GM19023 (cell line): ENCODE results near the gene TOPORS.
"Not testable (repeated sequence)": the region's sequence is repeated elsewhere in the genome, so short reads cannot be mapped to it uniquely, and the experiment has no call there.

ENCODE experiments used
- ATAC-seq: cut with Tn5 transposase; IDR thresholded peaks from one replicate; pipeline ENCODE4 v1.9.1; 2021; ENCODE audit warnings: mild to moderate bottlenecking, moderate library complexity; ENCODE audit not compliant: unreplicated experiment

TOPORS gene

GRCh38 chr9:32552172-32552872, at the start of gene TOPORS, which contains the start of gene SMIM27:
Gene TOPORS, minus strand, starts transcription at chr9:32552586. Its CDS starts 150 bp downstream, at chr9:32552436.
Gene SMIM27, plus strand, starts transcription at chr9:32552327. Its CDS starts 108 bp downstream, at chr9:32552435.
- peak; percentile 69 for ATAC-seq

GRCh38 chr9:32599021-32599420, 46.6 kb upstream of the TOPORS start:
- ATAC-seq: not testable (repeated sequence)

GRCh38 chr9:32596936-32597335, 44.5 kb upstream of the TOPORS start:
- ATAC-seq: no peak

- no peak for ATAC-seq
These were observed 43.9 kb upstream of the TOPORS start for GRCh38 chr9:32596096-32596865.

GRCh38 chr9:32590898-32591297, 38.5 kb upstream of the TOPORS start:
- ATAC-seq: no peak

GRCh38 chr9:32590476-32590875, 38.1 kb upstream of the TOPORS start:
- ATAC-seq: no peak

GRCh38 chr9:32589083-32589723, 36.8 kb upstream of the TOPORS start:
- no peak for ATAC-seq

GRCh38 chr9:32587901-32588300, 35.5 kb upstream of the TOPORS start:
- ATAC-seq: no peak

GRCh38 chr9:32584784-32585183, 32.4 kb upstream of the TOPORS start:
- ATAC-seq: no peak

- no peak for ATAC-seq
These were observed 29.2 kb upstream of the TOPORS start for GRCh38 chr9:32581512-32582143.

- no peak for ATAC-seq
These were observed 28.4 kb upstream of the TOPORS start for GRCh38 chr9:32580631-32581300.

GRCh38 chr9:32579706-32580331, 27.4 kb upstream of the TOPORS start:
- ATAC-seq: no peak

- ATAC-seq: no peak
These were observed 26.6 kb upstream of the TOPORS start for GRCh38 chr9:32578976-32579375.

- no peak for ATAC-seq
These were observed 24.9 kb upstream of the TOPORS start for GRCh38 chr9:32577316-32577715.

GRCh38 chr9:32574858-32575257, 22.5 kb upstream of the TOPORS start:
- ATAC-seq: no peak

- ATAC-seq: no peak
These were observed 21.4 kb upstream of the TOPORS start for GRCh38 chr9:32573821-32574220.

GRCh38 chr9:32572900-32573523, 20.6 kb upstream of the TOPORS start, which contains the start of gene NDUFB6:
Gene NDUFB6, minus strand, starts transcription at chr9:32573159. Its CDS starts 99 bp downstream, at chr9:32573060.
- peak; percentile 85 for ATAC-seq

GRCh38 chr9:32571969-32572899, 19.8 kb upstream of the TOPORS start:
- ATAC-seq: peak; percentile 87

- no peak for ATAC-seq
These were observed 17.9 kb upstream of the TOPORS start for GRCh38 chr9:32570262-32570661.
